DND-41 (cell line): ENCODE measurements around the gene ATP6V1F.

Experiments used
- ATAC-seq: fragments of 200-7000 bp; cut with Tn5 transposase; 3 replicates; pipeline ENCODE4 v1.9.1; 2021; ENCODE audit warnings: low read depth; ENCODE audit not compliant: insufficient read depth
- DNase-seq: peaks from one replicate; pipeline ENCODE4 v3.0.0-alpha.2; 2020
- H2AFZ ChIP-seq: 2 replicates; pipeline ENCODE4 v1.6.0; 2012; ENCODE audit warnings: low read depth, low read length
- H3K27ac ChIP-seq: 2 replicates; pipeline ENCODE4 v1.5.1; 2012; ENCODE audit warnings: low read length, inconsistent platforms
- H3K27me3 ChIP-seq: fragments of 200-600 bp; sonication (generic); 2 replicates; pipeline ENCODE4 v1.6.0; 2012; ENCODE audit warnings: low read length, mild to moderate bottlenecking, inconsistent platforms; ENCODE audit not compliant: insufficient read depth, poor library complexity
- H3K36me3 ChIP-seq: 2 replicates; pipeline ENCODE4 v1.5.1; 2012; ENCODE audit warnings: low read length, inconsistent platforms; ENCODE audit not compliant: insufficient read depth
- H3K4me1 ChIP-seq: 2 replicates; pipeline ENCODE4 v1.5.1; 2012; ENCODE audit warnings: mild to moderate bottlenecking, low read length; ENCODE audit not compliant: insufficient read depth
- H3K4me2 ChIP-seq: 2 replicates; pipeline ENCODE4 v1.6.0; 2012; ENCODE audit warnings: mild to moderate bottlenecking, moderate library complexity, low read length, inconsistent platforms; ENCODE audit not compliant: insufficient read depth
- H3K4me3 ChIP-seq, 2 experiments: fragments of 200-600 bp in 1 of 2; shearing (Covaris generic) in 1 of 2; 2 replicates each; pipeline ENCODE4 v1.5.1; 2012 to 2016; ENCODE audit warnings: inconsistent platforms in 2 of 2, low read length in 2 of 2, mild to moderate bottlenecking in 2 of 2, low read depth in 1 of 2, moderate library complexity in 1 of 2
- H3K79me2 ChIP-seq: 2 replicates; pipeline ENCODE4 v1.6.0; 2012; ENCODE audit warnings: low read length, inconsistent platforms; ENCODE audit not compliant: insufficient read depth
- H3K9ac ChIP-seq: 2 replicates; pipeline ENCODE4 v1.6.0; 2012; ENCODE audit warnings: low read depth, mild to moderate bottlenecking, inconsistent platforms, low read length, moderate library complexity
- H3K9me3 ChIP-seq: 2 replicates; pipeline ENCODE4 v1.5.1; 2012; ENCODE audit warnings: low read length, moderate library complexity, mild to moderate bottlenecking, inconsistent platforms; ENCODE audit not compliant: insufficient read depth, severe bottlenecking
- H4K20me1 ChIP-seq: 2 replicates; pipeline ENCODE4 v1.6.0; 2012; ENCODE audit warnings: low read length; ENCODE audit not compliant: insufficient read depth
- CTCF ChIP-seq: IDR thresholded peaks from 2 replicates; pipeline ENCODE4 v1.5.1; 2012; ENCODE audit warnings: borderline replicate concordance, low read length, moderate library complexity, mild to moderate bottlenecking; ENCODE audit not compliant: poor library complexity, severe bottlenecking; ENCODE audit errors: extremely low read depth
- EZH2 ChIP-seq: IDR thresholded peaks from 3 replicates; pipeline ENCODE4 v1.6.1; 2012; ENCODE audit warnings: borderline replicate concordance, low read depth, mild to moderate bottlenecking, moderate library complexity, low read length, inconsistent platforms; ENCODE audit not compliant: severe bottlenecking

ATP6V1F gene

GRCh38 chr7:128902761-128903585 lies 40.3 kb downstream of the ATP6V1F start:
- Histone ChIP-seq H2AFZ (no peak overlapping the region), H3K9ac (no peak overlapping the region), H3K9me3 (peaks cover 13% of the 10 kb centered on the region), H3K36me3 (no peaks in the 10 kb centered on the region), H3K27ac (no peak overlapping the region), H3K4me2 (no peak overlapping the region), H3K27me3 (no peaks in the 10 kb centered on the region), H3K4me1 (0 out of 2 replicates have a peak, but pooled peaks cover 3% of the 10 kb centered on the region), H3K4me3 (no peak overlapping the region), H3K79me2 (no peaks in the 10 kb centered on the region), H4K20me1 (no peaks in the 10 kb centered on the region)
- TF ChIP-seq CTCF = no peak
- no peak for TF ChIP-seq EZH2
- no peak for ATAC-seq
- DNase-seq = no peak

GRCh38 chr7:128903621-128904361 lies 41.1 kb downstream of the ATP6V1F start:
- TF ChIP-seq CTCF = no peak
- no peak for TF ChIP-seq EZH2
- DNase-seq = no peak
- H4K20me1 ChIP-seq = no peaks in the 10 kb centered on the region
- no peak overlapping the region for H2AFZ ChIP-seq
- no peaks in the 10 kb centered on the region for H3K79me2 ChIP-seq
- no peak overlapping the region for H3K4me2 ChIP-seq
- H3K4me3 ChIP-seq = no peak overlapping the region
- H3K9ac ChIP-seq = no peak overlapping the region
- 0 out of 2 replicates have a peak, but pooled peaks cover 3% of the 10 kb centered on the region for H3K4me1 ChIP-seq
- no peak for ATAC-seq
- H3K27ac ChIP-seq = no peak overlapping the region
- no peaks in the 10 kb centered on the region for H3K27me3 ChIP-seq
- H3K36me3 ChIP-seq = no peaks in the 10 kb centered on the region
- H3K9me3 ChIP-seq = peaks cover 13% of the 10 kb centered on the region

- peaks cover 7% of the 10 kb centered on the region for H3K9me3 ChIP-seq
- no peaks in the 10 kb centered on the region for H3K79me2 ChIP-seq
- peak; percentile 47 for DNase-seq
- H3K27me3 ChIP-seq = no peaks in the 10 kb centered on the region
- H2AFZ ChIP-seq = no peak overlapping the region
- H3K36me3 ChIP-seq = no peaks in the 10 kb centered on the region
- no peak overlapping the region for H3K27ac ChIP-seq
- no peak overlapping the region for H3K9ac ChIP-seq
- peak; percentile 88 for ATAC-seq
- H3K4me2 ChIP-seq = peak overlapping the region; percentile 29; the same call in 1 of the 2 replicates
- H4K20me1 ChIP-seq = no peaks in the 10 kb centered on the region
- TF ChIP-seq CTCF (peak; percentile 71), EZH2 (no peak)
- no peak overlapping the region for H3K4me3 ChIP-seq
- 0 out of 2 replicates have a peak, but pooled peaks cover 3% of the 10 kb centered on the region for H3K4me1 ChIP-seq
Observed at GRCh38 chr7:128904381-128905197, 41.9 kb downstream of the ATP6V1F start.
